WTC11 (cell line): ENCODE measurements around the gene PRR12.

Experiments used
- AFF4 ChIP-seq: sonication (generic); formaldehyde crosslinking; IDR thresholded peaks from 2 replicates; pipeline ENCODE4 v1.8.1; 2023; ENCODE audit warnings: mild to moderate bottlenecking, missing genetic modification reagents, borderline replicate concordance
- CTCF ChIP-seq: fragments of 200-600 bp; IDR thresholded peaks from 2 replicates; pipeline ENCODE4 v1.8.0; 2022; ENCODE audit warnings: antibody characterized with exemption
- ELF4 ChIP-seq: sonication (generic); formaldehyde crosslinking; IDR thresholded peaks from 2 replicates; pipeline ENCODE4 v1.8.1; 2022; ENCODE audit warnings: low read depth, mild to moderate bottlenecking, moderate library complexity, missing genetic modification reagents
- FOXP1 ChIP-seq: sonication (generic); formaldehyde crosslinking; IDR thresholded peaks from 2 replicates; pipeline ENCODE4 v1.8.0; 2022; ENCODE audit warnings: missing genetic modification reagents, mild to moderate bottlenecking, moderate library complexity, borderline replicate concordance
- IRF2 ChIP-seq: sonication (generic); formaldehyde crosslinking; IDR thresholded peaks from 2 replicates; pipeline ENCODE4 v1.8.0; 2022; ENCODE audit warnings: low read depth, missing genetic modification reagents, borderline replicate concordance
- NFYB ChIP-seq: sonication (generic); formaldehyde crosslinking; conservative IDR thresholded peaks from 2 replicates; pipeline ENCODE4 v1.8.0; 2022; ENCODE audit warnings: low read depth, missing genetic modification reagents
- SMAD3 ChIP-seq: sonication (generic); formaldehyde crosslinking; IDR thresholded peaks from 2 replicates; pipeline ENCODE4 v1.8.0; 2022; ENCODE audit warnings: missing genetic modification reagents, mild to moderate bottlenecking, borderline replicate concordance
- SP1 ChIP-seq: sonication (generic); formaldehyde crosslinking; conservative IDR thresholded peaks from 2 replicates; pipeline ENCODE4 v1.8.1; 2022; ENCODE audit warnings: missing genetic modification reagents

- TF ChIP-seq FOXP1 (peak; percentile 71; the same call in 1 of the 2 replicates), CTCF (no peak), ELF4 (CRISPR knock-in tag) (no peak), IRF2 (CRISPR knock-in tag) (no peak), SP1 (CRISPR knock-in tag) (peak; percentile 100), NFYB (no peak), SMAD3 (peak; percentile 16; the same call in 1 of the 2 replicates), AFF4 (CRISPR knock-in tag) (no peak)
Observed at GRCh38 chr19:49641688-49642491, 50.9 kb downstream of the PRR12 start, which contains the start of gene SCAF1.
